Lower leg skin (tissue), 3 donors: ENCODE results near the gene KNL1.

Experiments used
- CTCF ChIP-seq, 3 donors: fragments of 450-650 bp; IDR thresholded peaks; one replicate each; pipeline ENCODE4 v1.5.1; 2016; ENCODE audit warnings: antibody characterized with exemption in 3 of 3, mild to moderate bottlenecking in 3 of 3, moderate library complexity in 2 of 3
- POLR2A ChIP-seq, 2 donors: fragments of 450-650 bp; IDR thresholded peaks; one replicate each; pipeline ENCODE4 v1.6.1; 2016 to 2017; ENCODE audit warnings: antibody characterized with exemption in 2 of 2, mild to moderate bottlenecking in 1 of 2, moderate library complexity in 1 of 2

GRCh38 chr15:40593165-40593564 lies 884 bp upstream of the KNL1 start:
- TF ChIP-seq CTCF (IDR thresholded peaks at IDR 0.05) (no peak), POLR2A (IDR thresholded peaks at IDR 0.05) (no peak)
